Ovary (tissue), 9 donors: ENCODE measurements around the gene CCDC78. TPM values are rescaled to one million over a fixed set of nuclear protein-coding genes. Genes with fewer than 3 reads are reported as not detected.

Experiments used
- DNase-seq, 5 donors: peaks; one replicate each; pipeline ENCODE4 v3.0.0-alpha.2; 2019 to 2020
- H3K27ac ChIP-seq, 2 donors: fragments of 200-600 bp; one replicate each; pipeline versions ENCODE4 v1.5.1 to v1.8.0; 2019 to 2022
- H3K27me3 ChIP-seq: fragments of 200-600 bp; one replicate; pipeline ENCODE4 v1.8.0; 2022
- H3K36me3 ChIP-seq: fragments of 200-600 bp; sonication (generic); one replicate; pipeline ENCODE4 v1.5.1; 2019
- H3K4me1 ChIP-seq: one replicate; pipeline ENCODE4 v1.8.1; 2013; ENCODE audit warnings: mild to moderate bottlenecking, moderate library complexity; ENCODE audit not compliant: insufficient read depth
- H3K4me3 ChIP-seq: fragments of 200-600 bp; sonication (generic); one replicate; pipeline ENCODE4 v1.5.1; 2017
- H3K9me3 ChIP-seq, 2 donors: fragments of 200-600 bp in 1 of 2; sonication (generic) in 1 of 2; one replicate each; pipeline versions ENCODE4 v1.5.1 to v1.8.1; 2013 to 2019; ENCODE audit warnings: mild to moderate bottlenecking in 1 of 2, moderate library complexity in 1 of 2
- CTCF ChIP-seq, 3 donors: fragments of 450-650 bp in 2 of 3; fragments of 200-600 bp in 1 of 3; IDR thresholded peaks; one replicate each; pipeline versions ENCODE4 v1.5.1 to v1.8.0; 2016 to 2022; ENCODE audit warnings: antibody characterized with exemption in 3 of 3, mild to moderate bottlenecking in 1 of 3
- EP300 ChIP-seq: sonication (generic); formaldehyde crosslinking; IDR thresholded peaks from one replicate; pipeline ENCODE4 v1.6.1; 2017; ENCODE audit warnings: antibody characterized with exemption
- POLR2A ChIP-seq: fragments of 450-650 bp; IDR thresholded peaks from one replicate; pipeline ENCODE4 v1.6.1; 2017; ENCODE audit warnings: antibody characterized with exemption, mild to moderate bottlenecking, moderate library complexity
- WGBS, 3 donors: extraction: QIAGEN DNeasy Blood & Tissue Kit in 1 of 3; methylation state at CpG; one replicate each; pipeline versions ENCODE4 v1.1.5 to v1.1.7; 2013 to 2017; 5-methylcytosine and 5-hydroxymethylcytosine counted together
- intact Hi-C, 4 donors: fragments of 100-400 bp; cut with DNase I; formaldehyde crosslinking; loops; one replicate each; pipeline versions ENCODE4 v1.11.0 to v1.15.1; 2022 to 2023
- polyA plus RNA-seq, 2 donors: library from polyadenylated mRNA; stranded (reverse); fragments of 200-250 nt in 1 of 2; fragments of 350-450 nt in 1 of 2; fragmentation: Illumina TruSeq in 1 of 2; extraction: RNeasy Lipid Tissue Mini Kit (QIAGEN cat#74804) in 1 of 2; gene quantifications; one replicate each; pipeline ENCODE4 v1.2.3, GENCODE V29; 2013 to 2014
- total RNA-seq, 7 donors: library from RNA; depleted of rRNA in 2 of 7; stranded (reverse); fragments of >200 nt in 2 of 7; fragmentation: NEBNext Ultra II Directional in 3 of 7; extraction: Animal tissue kit (Norgen Biotek cat#: 25700) in 3 of 7; gene quantifications; one replicate each; pipeline versions ENCODE4 v1.1.0 to v1.2.4, GENCODE V29; 2016 to 2023
- donor health status: DM: no; HTN: no; CAD: no; lungs with moderate emphysema.
- donor health status: DM: no; HTN: no; CAD: no.
- donor health status: Bipolar disorder and iron deficiency.
- donor health status: DM: yes; HTN: yes; CAD: no.
- donor health status: DM: no; HTN: no; CAD: no.
- donor health status: DM: yes; HTN: yes; CAD: no.

The CCDC78 gene
- total and polyA plus RNA-seq, 9 donors: 0.40 to 44.3 (median 4.6) TPM; not detected in 2

DNA sequence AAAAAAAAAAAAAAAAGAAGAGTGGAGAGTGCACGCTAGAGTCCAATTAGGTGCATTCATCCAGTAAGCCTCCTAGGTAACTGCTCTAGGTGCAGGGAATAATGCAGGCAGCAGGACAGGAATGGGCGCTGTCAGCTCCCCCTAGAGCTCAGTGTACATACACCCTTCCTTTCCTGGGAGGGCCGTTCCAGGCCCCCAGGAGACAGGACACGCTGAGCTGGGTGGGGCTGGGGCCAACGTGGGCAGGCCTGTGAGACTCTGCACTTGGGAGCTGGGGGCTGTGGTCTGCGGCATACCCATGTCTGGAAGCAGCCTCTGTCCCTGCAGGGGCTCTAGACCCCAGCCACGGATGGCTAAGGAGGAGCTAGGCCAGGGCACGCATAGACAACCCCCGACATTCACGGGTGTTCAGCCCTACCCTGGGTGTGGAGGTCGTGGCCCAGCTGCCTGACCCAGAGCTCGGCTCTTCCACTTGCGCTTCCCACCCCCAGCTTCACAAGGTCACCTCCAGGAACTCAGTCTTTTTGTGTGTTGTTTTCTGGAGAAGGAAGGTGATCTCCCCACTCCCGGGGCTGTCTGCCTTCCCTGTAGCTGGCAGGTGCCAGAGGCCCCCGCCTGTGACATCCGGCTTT lies 6.3 kb downstream of the CCDC78 start:
- TF ChIP-seq POLR2A (no peak), EP300 (no peak), CTCF (IDR thresholded peaks at IDR 0.05) (no peak)
- Histone ChIP-seq H3K27ac (peak overlapping the region in 1 of 2 donors; percentile 86), H3K4me3 (peak overlapping the region; percentile 47), H3K27me3 (no peaks in the 10 kb centered on the region), H3K36me3 (no peaks in the 10 kb centered on the region), H3K9me3 (no peaks in the 10 kb centered on the region), H3K4me1 (peaks cover 26% of the 10 kb centered on the region)
- 7 to 11% (median 9%) methylated on average over 15 to 16 of the region's 16 CpGs for WGBS, 3 donors
- intact Hi-C loops: no loop called here
- DNase-seq: no peak

- whole genome bisulfite sequencing, 3 donors: 78 to 88% (median 87%) methylated on average over 6 of the region's 6 CpGs
- DNase-seq: no peak
- TF ChIP-seq EP300: no peak
- TF ChIP-seq POLR2A: no peak
- TF ChIP-seq CTCF (IDR thresholded peaks at IDR 0.05): no peak
- intact Hi-C loops: no loop called here
- Histone ChIP-seq H3K4me1 (peaks cover 30% of the 10 kb centered on the region), H3K27ac (no peak overlapping the region), H3K9me3 (no peaks in the 10 kb centered on the region), H3K36me3 (no peaks in the 10 kb centered on the region), H3K4me3 (no peak overlapping the region), H3K27me3 (no peaks in the 10 kb centered on the region)
Observed at GRCh38 chr16:718922-719321, 7.3 kb downstream of the CCDC78 start.

DNA sequence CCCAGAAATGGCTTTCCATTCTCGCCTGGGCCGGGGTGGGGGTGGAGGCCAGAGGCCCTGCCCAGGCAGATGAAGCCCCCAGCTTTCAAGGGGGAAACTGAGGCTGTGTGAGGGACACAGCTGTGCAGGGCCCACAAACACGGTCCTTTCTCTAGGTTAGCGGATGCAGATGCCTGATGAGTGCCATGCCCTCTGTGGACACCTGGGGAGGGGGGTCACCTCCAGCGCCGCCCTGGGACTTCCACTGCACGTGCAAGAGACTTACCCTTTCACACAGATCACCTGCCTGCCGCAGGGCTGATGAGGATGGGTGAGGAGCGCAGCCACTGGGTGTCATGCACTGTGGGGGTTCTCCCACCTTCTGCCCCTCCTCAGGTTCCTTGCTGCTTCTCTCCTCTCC lies 7.9 kb downstream of the CCDC78 start:
- H3K36me3 ChIP-seq: no peaks in the 10 kb centered on the region
- H3K27me3 ChIP-seq: no peaks in the 10 kb centered on the region
- H3K4me3 ChIP-seq: no peak overlapping the region
- no peaks in the 10 kb centered on the region for H3K9me3 ChIP-seq
- TF ChIP-seq POLR2A (no peak), CTCF (IDR thresholded peaks at IDR 0.05) (no peak), EP300 (no peak)
- no peak for DNase-seq
- 89 to 93% (median 89%) methylated on average over 9 of the region's 9 CpGs for whole genome bisulfite sequencing, 3 donors
- no peak overlapping the region for H3K27ac ChIP-seq
- peaks cover 30% of the 10 kb centered on the region for H3K4me1 ChIP-seq
- intact Hi-C loops: no loop called here

DNA sequence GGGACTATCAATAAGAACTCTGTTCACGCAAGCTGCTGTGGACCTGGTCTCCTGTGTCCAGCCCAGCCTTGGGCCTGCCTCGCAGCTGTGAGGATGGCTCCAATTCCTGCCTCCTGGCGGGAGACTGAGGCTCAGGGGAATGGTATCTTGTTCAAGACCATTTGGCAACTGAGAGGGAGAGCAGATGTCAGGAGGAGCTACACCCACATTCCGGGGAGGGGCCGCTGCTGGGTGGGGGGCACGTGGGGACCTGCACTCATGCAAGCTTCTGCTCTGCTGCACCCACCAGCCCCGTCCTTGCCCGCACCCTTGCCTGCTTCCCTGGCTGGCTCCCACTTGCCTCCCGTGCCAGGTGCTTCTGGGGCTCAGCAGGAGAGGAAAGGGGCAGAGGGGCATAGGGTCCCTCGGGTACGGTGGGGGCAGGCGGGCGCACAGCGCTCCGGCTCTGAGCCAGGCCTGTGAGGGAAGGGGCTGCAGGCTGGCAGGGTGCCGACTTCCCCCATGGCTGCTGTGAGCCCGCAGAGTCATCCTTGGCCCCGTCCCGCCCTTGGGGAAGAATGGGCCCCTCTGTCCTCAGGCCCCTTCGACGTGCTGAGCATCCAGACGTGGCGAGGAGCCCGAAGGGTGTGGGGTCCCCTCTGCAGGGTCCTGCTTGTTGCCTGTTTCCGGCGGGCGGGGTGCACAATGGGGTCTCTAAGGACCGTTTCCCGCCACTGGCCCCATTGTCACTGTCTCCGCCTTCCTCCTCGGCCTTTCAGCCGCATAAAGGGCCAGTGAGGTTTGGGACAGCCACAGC lies 8.6 kb downstream of the CCDC78 start:
- intact Hi-C loops: no loop called here
- no peak overlapping the region for H3K27ac ChIP-seq
- no peaks in the 10 kb centered on the region for H3K36me3 ChIP-seq
- H3K27me3 ChIP-seq: no peaks in the 10 kb centered on the region
- no peak for TF ChIP-seq CTCF (IDR thresholded peaks at IDR 0.05)
- TF ChIP-seq POLR2A: no peak
- no peak for TF ChIP-seq EP300
- DNase-seq: no peak
- no peak overlapping the region for H3K4me3 ChIP-seq
- H3K9me3 ChIP-seq: no peaks in the 10 kb centered on the region
- H3K4me1 ChIP-seq: peaks cover 30% of the 10 kb centered on the region
- 78 to 84% (median 81%) methylated on average over 29 to 32 of the region's 32 CpGs for WGBS, 3 donors
